Esophagus muscularis mucosa (tissue), 3 donors: Measurements from ENCODE around the gene THRB.

Source experiments
- POLR2A ChIP-seq: fragments of 450-650 bp; IDR thresholded peaks from one replicate; pipeline ENCODE4 v1.6.1; 2017; ENCODE audit warnings: antibody characterized with exemption, moderate library complexity, mild to moderate bottlenecking, low read depth
- POLR2AphosphoS5 ChIP-seq, 2 donors: sonication (generic); formaldehyde crosslinking; IDR thresholded peaks; one replicate each; pipeline ENCODE4 v1.6.1; 2017; ENCODE audit warnings: antibody characterized with exemption in 2 of 2
- TF ChIP-seq, protein P1 (sequence below), 3 experiments: fragments of 200-600 bp in 2 of 3; fragments of 450-650 bp in 1 of 3; sonication (generic) in 2 of 3; IDR thresholded peaks; one replicate each; pipeline ENCODE4 v1.5.1; 2017 to 2019; ENCODE audit warnings: antibody characterized with exemption in 3 of 3, mild to moderate bottlenecking in 2 of 3, moderate library complexity in 1 of 3

DNA sequence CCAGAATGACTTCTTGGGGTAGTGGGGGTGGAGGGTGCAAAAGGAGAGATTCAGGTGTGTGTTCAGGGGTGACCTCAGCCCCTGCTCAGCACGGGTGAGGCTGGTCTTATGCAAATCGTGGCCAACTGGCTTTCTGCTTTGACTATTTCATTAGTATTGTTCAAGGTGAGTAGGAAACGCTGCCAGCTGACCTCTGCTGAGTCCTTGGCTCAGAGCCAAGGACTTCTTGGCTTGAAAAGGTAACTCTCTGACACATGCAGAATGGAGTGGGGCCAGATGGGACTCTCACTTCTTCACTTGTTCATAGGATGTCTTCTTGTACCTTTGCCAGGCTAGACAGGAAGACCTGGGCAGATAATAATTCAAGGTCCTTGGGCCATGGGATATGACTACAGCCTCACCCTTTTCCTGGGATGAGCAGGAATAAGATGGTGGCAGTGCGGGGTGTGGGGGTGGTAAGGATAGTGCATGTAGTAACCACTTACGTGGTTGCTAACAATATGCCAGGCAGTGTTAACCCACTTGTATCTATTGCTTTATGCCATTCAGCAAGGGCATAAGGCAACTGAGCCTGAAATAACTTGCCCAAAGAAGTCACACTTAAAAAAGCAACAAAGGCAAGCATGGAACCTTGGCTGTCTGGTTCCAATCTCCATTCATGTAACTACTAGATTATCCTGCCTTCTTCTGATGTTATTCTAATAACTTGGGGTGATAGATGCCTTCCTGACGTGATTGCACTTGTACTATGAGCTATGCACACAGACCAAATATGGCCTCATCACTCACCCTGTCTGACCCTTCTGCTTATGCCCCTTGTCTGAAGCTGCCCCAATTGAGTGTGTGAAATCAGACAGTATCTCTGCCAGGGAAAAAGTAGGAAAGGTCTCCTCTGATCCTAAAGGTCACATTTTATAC, 356.4 kb downstream of the THRB start:
- TF ChIP-seq POLR2A (no peak), POLR2AphosphoS5 (IDR thresholded peaks at IDR 0.05) (peak in 1 of 2 donors; percentile 47)
- TF ChIP-seq, protein P1, sequence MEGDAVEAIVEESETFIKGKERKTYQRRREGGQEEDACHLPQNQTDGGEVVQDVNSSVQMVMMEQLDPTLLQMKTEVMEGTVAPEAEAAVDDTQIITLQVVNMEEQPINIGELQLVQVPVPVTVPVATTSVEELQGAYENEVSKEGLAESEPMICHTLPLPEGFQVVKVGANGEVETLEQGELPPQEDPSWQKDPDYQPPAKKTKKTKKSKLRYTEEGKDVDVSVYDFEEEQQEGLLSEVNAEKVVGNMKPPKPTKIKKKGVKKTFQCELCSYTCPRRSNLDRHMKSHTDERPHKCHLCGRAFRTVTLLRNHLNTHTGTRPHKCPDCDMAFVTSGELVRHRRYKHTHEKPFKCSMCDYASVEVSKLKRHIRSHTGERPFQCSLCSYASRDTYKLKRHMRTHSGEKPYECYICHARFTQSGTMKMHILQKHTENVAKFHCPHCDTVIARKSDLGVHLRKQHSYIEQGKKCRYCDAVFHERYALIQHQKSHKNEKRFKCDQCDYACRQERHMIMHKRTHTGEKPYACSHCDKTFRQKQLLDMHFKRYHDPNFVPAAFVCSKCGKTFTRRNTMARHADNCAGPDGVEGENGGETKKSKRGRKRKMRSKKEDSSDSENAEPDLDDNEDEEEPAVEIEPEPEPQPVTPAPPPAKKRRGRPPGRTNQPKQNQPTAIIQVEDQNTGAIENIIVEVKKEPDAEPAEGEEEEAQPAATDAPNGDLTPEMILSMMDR (IDR thresholded peaks at IDR 0.05): no peak
